Stimulated activated CD4-positive, alpha-beta T cell treated with anti-CD3 and anti-CD28 coated beads, TNF-alpha, amount 100 ng/mL, for 24 hours (primary cell): ENCODE data around the gene CD164.

ENCODE experiments used
- DNase-seq, 3 experiments: peaks; one replicate each; pipeline ENCODE4 v3.0.0-alpha.2; 2020; ENCODE audit warnings: low read depth in 3 of 3

The CD164 gene

DNA sequence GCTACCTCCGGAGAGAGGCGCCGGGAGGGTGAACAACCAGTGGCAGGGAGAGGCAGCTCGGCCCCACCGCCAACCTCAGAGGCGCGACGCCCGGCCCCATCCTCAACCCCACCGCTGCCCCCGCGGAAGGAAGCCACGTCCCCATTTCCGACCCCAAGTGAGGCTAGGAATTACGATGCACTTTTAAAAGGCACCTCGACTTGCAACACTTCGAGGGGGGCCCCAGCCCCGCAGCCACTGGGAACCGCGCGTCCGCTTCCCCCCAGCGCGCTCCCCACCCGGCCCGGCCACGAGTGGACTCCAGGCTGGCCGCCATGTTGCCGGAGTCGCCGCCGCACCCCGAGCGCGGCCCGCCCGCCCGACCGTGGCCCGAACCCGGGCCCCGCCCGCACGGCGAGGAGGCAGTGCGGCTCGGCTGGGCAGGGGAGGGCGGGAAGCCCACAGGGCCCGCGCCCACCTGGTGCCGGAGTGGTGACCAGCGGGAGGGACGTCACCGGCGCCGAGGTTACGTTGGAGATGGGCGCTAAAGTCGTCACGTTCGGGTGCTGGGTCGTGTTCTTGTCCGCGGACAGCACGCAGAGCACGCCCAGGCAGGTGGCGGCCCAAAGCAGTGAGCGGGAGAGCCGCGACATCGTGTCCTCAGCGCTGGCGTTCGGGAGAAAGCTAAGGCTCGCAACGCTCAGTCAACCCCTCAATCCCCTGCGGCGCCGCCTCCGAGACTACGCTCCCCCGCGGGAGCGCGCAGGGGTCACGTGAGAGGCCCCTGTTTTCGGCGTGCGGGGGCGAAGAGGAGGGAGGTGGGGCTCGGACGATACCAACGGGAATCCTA lies at the start of gene CD164:
Gene CD164, minus strand, starts transcription at position 721 of the 829 bp plus-strand sequence. Its CDS starts 89 bp downstream, at position 632.
- peak; percentile 85 to 90 (median 87) for DNase-seq

DNA sequence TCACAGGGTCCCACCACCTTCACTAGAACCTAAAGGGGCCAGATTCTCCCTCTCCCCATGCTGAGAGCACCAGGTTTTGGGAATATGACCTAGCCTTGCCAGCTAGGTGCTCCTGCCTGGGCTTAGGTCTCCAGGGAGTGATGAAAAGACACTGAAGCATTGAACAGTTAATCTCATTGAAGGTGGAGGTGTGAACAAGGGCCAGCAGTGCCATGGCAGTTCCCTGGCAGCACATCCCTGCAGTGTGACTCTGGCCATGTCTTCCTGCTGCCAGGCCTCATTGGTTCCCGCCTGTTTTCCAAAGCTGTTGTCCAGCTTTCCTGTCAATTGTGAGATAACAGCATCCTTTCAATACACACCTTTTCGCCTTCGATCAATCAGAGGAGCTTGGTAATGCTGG lies 47.2 kb upstream of the CD164 start:
- DNase-seq: no peak

- DNase-seq: no peak
These were observed 46.7 kb upstream of the CD164 start for GRCh38 chr6:109428889-109429477.

GRCh38 chr6:109424946-109425345 lies 42.7 kb upstream of the CD164 start:
- no peak for DNase-seq

GRCh38 chr6:109421184-109421583 lies 38.9 kb upstream of the CD164 start:
- DNase-seq: no peak

GRCh38 chr6:109420751-109421150 lies 38.5 kb upstream of the CD164 start:
- no peak for DNase-seq

GRCh38 chr6:109417646-109418045 lies 35.4 kb upstream of the CD164 start:
- no peak for DNase-seq

- no peak for DNase-seq
These were observed 28.8 kb upstream of the CD164 start for GRCh38 chr6:109411034-109411433.

DNA sequence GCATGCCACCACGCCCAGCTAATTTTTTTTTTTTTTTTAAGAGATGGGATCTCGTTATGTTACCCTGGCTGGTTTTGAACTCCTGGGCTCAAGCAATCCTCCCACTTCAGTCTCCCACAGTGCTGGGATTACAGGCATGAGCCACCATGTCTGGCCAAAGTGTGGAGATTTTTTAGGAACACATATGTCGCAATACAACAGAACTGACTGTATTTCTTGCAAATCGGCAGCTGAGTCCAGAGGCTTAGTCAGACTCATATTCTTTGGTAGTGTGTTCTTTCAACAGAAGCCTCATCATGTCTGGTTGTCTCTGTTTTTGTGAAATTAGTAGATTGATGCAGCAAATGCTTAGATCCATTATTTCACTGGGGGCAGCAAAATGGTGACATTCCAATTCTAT lies 23.9 kb upstream of the CD164 start:
- no peak for DNase-seq

GRCh38 chr6:109397020-109397419 lies 14.8 kb upstream of the CD164 start:
- DNase-seq: no peak

DNA sequence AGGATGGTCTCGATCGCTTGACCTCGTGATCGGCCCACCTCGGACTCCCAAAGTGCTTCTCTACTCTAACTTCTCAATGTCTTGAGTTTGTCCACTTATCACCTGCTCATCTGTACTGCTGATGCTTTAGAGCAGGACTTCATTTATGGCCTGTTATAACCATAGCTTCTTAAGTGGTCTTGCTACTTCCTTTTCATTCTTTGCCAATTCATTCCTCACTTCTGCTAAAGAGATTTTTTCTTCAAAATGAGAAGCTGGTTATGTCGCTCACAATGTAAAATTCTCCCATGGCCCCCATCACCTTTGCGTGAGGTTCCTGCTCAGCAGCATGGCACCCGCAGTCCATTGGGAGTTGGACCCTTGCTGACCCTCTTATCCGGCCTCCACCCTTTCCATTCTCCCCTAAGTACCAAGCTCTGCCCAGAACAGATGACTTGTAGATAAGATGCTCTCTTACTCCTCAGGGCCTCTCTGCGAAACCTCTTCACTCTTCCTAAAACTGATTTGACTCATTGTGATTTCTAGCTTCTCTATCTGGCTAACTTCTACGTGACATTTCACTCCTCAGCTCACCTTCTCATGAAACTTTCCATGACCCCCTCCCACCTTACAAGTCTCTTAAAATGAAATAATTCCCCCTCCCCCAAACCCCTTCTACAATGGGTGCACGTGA lies 13.9 kb upstream of the CD164 start:
- DNase-seq: no peak

DNA sequence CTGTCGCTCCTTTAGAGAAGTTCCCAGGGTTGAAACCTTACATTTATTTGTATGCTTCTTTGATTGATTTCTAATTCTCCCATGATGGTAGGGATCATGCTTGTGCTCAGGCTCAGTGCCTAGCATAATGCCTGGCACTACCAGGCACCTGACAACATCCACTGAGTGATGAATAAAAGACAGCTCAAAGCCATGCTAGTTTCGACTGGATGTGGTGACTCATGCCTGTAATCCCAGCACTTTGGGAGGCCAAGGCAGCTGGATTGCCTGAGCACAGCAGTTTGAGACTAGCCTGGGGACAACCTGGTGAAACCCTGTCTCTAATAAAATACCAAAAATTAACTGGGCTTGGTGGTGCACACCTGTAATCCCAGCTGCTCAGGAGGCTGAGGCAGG lies 11.6 kb upstream of the CD164 start:
- DNase-seq: no peak

- DNase-seq: no peak
These were observed 11.1 kb upstream of the CD164 start for GRCh38 chr6:109393157-109393885.

DNA sequence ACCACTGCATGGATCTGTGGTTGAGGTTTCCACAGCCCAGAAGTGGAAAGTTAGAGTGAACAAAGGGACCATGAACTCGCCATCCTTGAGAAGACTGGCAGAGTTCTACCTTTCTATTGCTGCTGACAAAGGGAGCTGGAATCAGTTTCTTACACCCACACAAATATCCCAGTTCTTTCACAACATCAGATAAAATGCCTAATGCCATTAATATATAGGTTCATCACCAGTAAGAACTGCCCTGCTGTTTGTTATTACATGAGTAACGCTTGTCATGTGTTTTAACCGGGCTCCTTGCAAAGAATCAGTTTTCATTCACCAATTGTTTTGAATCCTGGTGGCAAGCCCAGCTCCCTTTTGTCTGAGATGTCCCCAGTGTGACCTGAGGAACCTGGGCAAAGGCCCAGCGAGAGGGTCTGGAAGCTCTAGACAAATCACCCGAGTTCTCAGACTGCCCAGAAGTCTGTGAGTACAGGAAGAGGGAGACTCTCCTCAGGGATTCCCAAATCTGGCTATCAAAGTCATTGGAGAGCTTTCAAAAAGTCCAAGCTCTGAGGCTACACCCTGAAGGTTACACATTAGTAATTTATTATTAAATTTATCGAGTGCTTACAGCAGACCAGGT lies 7.5 kb upstream of the CD164 start:
- DNase-seq: no peak

DNA sequence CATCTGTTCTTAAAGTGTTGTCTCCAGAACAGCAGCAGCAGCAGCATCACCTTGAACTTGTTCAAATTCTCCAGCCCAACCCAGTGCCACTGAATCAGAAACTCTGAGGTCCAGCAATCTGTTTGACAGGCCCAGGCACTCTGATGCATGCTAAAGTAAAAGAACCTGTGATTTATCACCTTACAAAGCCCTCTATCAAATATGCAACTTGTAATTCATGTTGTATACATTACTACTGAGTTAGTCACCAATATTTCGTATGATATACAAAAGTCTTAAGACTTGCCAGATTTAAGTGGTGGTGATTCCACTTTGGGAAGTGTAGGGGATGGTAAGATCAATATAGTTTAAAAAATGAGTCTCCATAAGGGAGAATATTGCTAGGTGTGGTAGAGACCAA lies 6.0 kb upstream of the CD164 start:
- DNase-seq: no peak

DNA sequence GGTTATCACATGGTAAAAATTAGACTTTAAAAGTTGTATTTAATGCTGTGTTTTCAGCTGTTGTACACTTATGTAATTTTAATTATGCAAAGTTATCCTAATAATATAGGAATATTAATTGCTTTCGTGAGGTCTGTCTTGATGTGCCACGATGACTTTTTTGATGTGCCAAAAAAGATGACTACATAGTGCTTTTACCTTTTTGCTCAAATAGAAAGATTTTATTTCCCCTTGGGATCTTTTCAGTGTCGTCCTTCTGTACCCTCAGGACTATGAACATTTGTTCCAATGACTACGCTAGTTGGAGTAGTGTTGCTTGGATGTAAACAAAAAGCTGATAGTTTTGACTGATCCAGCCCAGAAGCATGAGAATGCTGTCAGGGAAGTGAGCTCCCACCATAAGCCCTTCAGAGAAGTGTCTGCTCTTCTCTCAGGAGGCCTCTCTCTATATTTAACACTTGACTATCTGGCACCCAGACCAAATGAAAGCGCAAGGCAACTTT lies 1.2 kb upstream of the CD164 start:
- no peak for DNase-seq

- peak; percentile 80 to 89 (median 85) for DNase-seq
These were observed 540 bp upstream of the CD164 start for GRCh38 chr6:109382576-109383437.

DNA sequence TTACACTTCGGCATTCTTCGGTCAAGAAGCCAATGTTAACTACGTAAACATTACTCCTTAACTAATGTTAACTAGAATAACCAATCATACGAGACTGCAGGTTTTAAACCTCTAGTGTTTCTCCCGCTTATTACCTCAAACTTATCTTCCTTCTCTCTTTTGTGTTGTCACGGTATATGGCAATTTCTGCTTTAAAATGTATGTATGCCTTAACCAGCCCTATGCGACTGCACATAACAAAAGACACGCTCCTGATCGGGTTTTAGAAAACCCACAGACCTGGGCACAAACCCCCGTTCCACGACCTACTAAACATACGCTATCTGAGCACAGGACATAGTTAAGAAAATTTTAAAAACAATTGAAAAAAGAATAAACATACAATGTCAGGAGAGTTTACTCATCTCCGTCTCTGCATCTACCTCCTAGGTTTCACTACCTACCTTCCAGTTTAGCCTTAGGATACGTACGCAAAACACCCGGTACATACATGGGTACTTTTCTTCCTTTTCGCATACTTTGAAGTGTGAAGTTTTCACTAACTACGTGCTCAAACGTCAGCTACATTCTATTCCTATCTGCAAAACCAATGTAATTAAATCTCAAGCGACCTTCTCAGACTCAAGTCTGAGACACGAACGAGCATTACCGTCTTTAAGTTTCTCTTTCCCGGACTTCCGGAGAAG lies 1.1 kb downstream of the CD164 start:
- DNase-seq: no peak

DNA sequence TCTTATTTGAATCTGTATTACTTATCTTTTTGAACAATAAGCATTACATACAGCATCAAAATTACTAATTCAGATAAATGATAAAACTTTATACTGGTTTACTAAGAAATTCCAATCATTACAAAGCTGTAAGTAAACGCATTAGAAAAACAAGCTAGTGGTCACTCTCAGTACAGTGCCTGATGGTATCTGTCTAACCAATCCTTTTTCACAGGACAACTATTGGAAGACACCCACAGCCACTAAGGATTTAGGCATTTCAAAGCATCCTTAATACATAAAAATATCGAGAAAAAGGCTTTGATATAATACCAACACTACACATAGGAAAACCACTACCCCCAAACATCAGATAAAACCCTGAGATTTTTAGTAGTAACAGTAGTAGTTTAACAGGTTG lies 2.6 kb downstream of the CD164 start:
- no peak for DNase-seq

- DNase-seq: no peak
These were observed 4.5 kb downstream of the CD164 start for GRCh38 chr6:109377717-109378116.
